HG03135 (cell line): Measurements from ENCODE around the gene CENPN.
A peak's percentile ranks its signal among the peaks of the same experiment; 100 is the strongest.

Source experiments
- ATAC-seq: cut with Tn5 transposase; IDR thresholded peaks from one replicate; pipeline ENCODE4 v1.9.1; 2021; ENCODE audit warnings: mild to moderate bottlenecking, moderate library complexity; ENCODE audit not compliant: unreplicated experiment

The CENPN gene

GRCh38 chr16:81077076-81077940, 70.3 kb downstream of the CENPN start, which contains the start of gene C16orf46:
Gene C16orf46 (minus strand): TSS chr16:81077238. CDS start chr16:81063955, 13,283 bp downstream.
- peak; percentile 98 for ATAC-seq

GRCh38 chr16:81080233-81080632, 73.2 kb downstream of the CENPN start:
- ATAC-seq, result no peak

- no peak for ATAC-seq
These were observed 74.0 kb downstream of the CENPN start for GRCh38 chr16:81081014-81081413.
